ENCODE results near the gene IL9. TPM values are rescaled to one million over a fixed set of nuclear protein-coding genes. Genes with fewer than 3 reads are reported as not detected.
A peak's percentile ranks its signal among the peaks of the same experiment; 100 is the strongest.

The IL9 gene
- total RNA-seq, 2 donors from 2014 or later = not detected

GRCh38 chr5:135850671-135851070, 45.0 kb downstream of the IL9 start:
- intact Hi-C loops (cut with DNase I) = no loop called here
- DNase-seq (ENCODE audit: low spot score) = no peak

- DNase-seq (ENCODE audit: low spot score) = no peak
- intact Hi-C loops (cut with DNase I) = no loop called here
These were observed 45.4 kb downstream of the IL9 start for GRCh38 chr5:135850231-135850630.

- DNase-seq (ENCODE audit: low spot score) = no peak
- intact Hi-C loops (cut with DNase I) = no loop called here
These were observed 47.7 kb downstream of the IL9 start for GRCh38 chr5:135847976-135848375.

GRCh38 chr5:135846311-135846710, 49.3 kb downstream of the IL9 start:
- DNase-seq (ENCODE audit: low spot score) = no peak
- intact Hi-C loops (cut with DNase I) = no loop called here

- peak; percentile 18 for DNase-seq (ENCODE audit: low spot score)
- intact Hi-C loops (cut with DNase I) = no loop called here
These were observed 51.9 kb downstream of the IL9 start for GRCh38 chr5:135843571-135844337.

- intact Hi-C loops (cut with DNase I) = no loop called here
- peak; percentile 15 for DNase-seq (ENCODE audit: low spot score)
These were observed 52.9 kb downstream of the IL9 start for GRCh38 chr5:135842737-135843136.

Other genes starting within 250 kb of the IL9 start
- under 1 TPM; 0.10 to 0.19 TPM for gene SLC25A48, start 61.2 kb downstream of the IL9 start, total RNA-seq
- gene LECT2, start 59.1 kb upstream of the IL9 start, total RNA-seq = not detected
- gene TGFBI, start 133.1 kb upstream of the IL9 start, total RNA-seq = 100 to 1,000 TPM; 173 to 286 TPM
- gene SMAD5, start 237.0 kb upstream of the IL9 start, total RNA-seq = 10 to 100 TPM; 71.0 to 79.2 TPM

Data from posterior vena cava (tissue), 2 donors.